GM12878 (cell line): ENCODE measurements around the gene ADAM10. TPM values are rescaled to one million over a fixed set of nuclear protein-coding genes. Genes with fewer than 3 reads are reported as not detected.

Source experiments
- ATAC-seq: fragments of 200-7000 bp; cut with Tn5 transposase; 3 replicates; pipeline ENCODE4 v1.9.1; 2020; ENCODE audit warnings: mild to moderate bottlenecking, moderate library complexity
- BruUV-seq: library from RNA; stranded (reverse); fragments of 400-500 nt; replicated peaks from 2 replicates; lab custom pipeline; 2021; lab: Mats Ljungman, UMichigan
- CTCF ChIA-PET: fragments of 300-600 bp; sonication (Branson Sonifier 250); formaldehyde crosslinking; extraction: SDS; loops from one replicate; lab custom pipeline; 2021; ENCODE audit warnings: inconsistent platforms; lab: Yijun Ruan, JAX
- POLR2A ChIA-PET: fragments of 350-600 bp; formaldehyde crosslinking; extraction: SDS; loops from one replicate; lab custom pipeline; 2021; ENCODE audit warnings: inconsistent platforms; lab: Charles Lee
- RAD21 ChIA-PET: fragments of 300-600 bp; sonication (Branson Sonifier 250); formaldehyde crosslinking; loops from one replicate; lab custom pipeline; 2023; ENCODE audit warnings: antibody characterized with exemption; ENCODE audit not compliant: unreplicated experiment; lab: Charles Lee
- SMC1A ChIA-PET: fragments of 300-600 bp; sonication (Branson Sonifier 250); formaldehyde crosslinking; loops from one replicate; lab custom pipeline; 2023; ENCODE audit not compliant: unreplicated experiment, uncharacterized antibody; lab: Charles Lee
- DNase-seq: peaks from one replicate; pipeline ENCODE4 v3.0.0-alpha.2; 2011; ENCODE audit warnings: low read depth, low spot score
- FAIRE-seq: peaks from 3 replicates; lab custom pipeline; 2011; peaks lifted over from hg19 to GRCh38; lab: Jason Lieb, UNC
- H2AFZ ChIP-seq: 2 replicates; pipeline ENCODE4 v1.6.0; 2011; ENCODE audit warnings: low read depth, low read length, control low read depth; ENCODE audit not compliant: control insufficient read depth
- H3K27ac ChIP-seq: 2 replicates; pipeline ENCODE4 v1.5.1; 2011; ENCODE audit warnings: control low read depth; ENCODE audit not compliant: control insufficient read depth, insufficient read depth
- H3K27me3 ChIP-seq, 2 experiments: replicated peaks in 1 of 2; 2 replicates each; pipeline versions ENCODE4 v1.6.0 to v1.6.1; 2011; ENCODE audit warnings: low read length in 1 of 2; ENCODE audit not compliant: control insufficient read depth in 2 of 2, insufficient read depth in 2 of 2
- H3K36me3 ChIP-seq, 2 experiments: 2 replicates each; pipeline ENCODE4 v1.5.1; 2011; ENCODE audit warnings: low read length in 1 of 2; ENCODE audit not compliant: control insufficient read depth in 2 of 2, insufficient read depth in 2 of 2
- H3K4me1 ChIP-seq: 2 replicates; pipeline ENCODE4 v1.6.1; 2011; ENCODE audit warnings: mild to moderate bottlenecking, low read length, moderate library complexity, mixed read lengths; ENCODE audit not compliant: control insufficient read depth, insufficient read depth
- H3K4me2 ChIP-seq: 2 replicates; pipeline ENCODE4 v1.6.0; 2011; ENCODE audit warnings: control low read depth; ENCODE audit not compliant: control insufficient read depth, insufficient read depth
- H3K4me3 ChIP-seq: fragments of 200-600 bp; sonication (generic); 2 replicates; pipeline ENCODE4 v1.5.1; 2016
- H3K79me2 ChIP-seq: 2 replicates; pipeline ENCODE4 v1.6.0; 2011; ENCODE audit warnings: low read length; ENCODE audit not compliant: control insufficient read depth, insufficient read depth
- H3K9ac ChIP-seq: 2 replicates; pipeline ENCODE4 v1.8.0; 2011; ENCODE audit warnings: low read length, control low read depth, mixed read lengths; ENCODE audit not compliant: control insufficient read depth, insufficient read depth
- H3K9me3 ChIP-seq: replicated peaks from 3 replicates; pipeline ENCODE4 v1.5.1; 2011; ENCODE audit warnings: mild to moderate bottlenecking, low read length; ENCODE audit not compliant: control insufficient read depth, insufficient read depth
- H4K20me1 ChIP-seq: 2 replicates; pipeline ENCODE4 v1.6.0; 2011; ENCODE audit not compliant: control insufficient read depth, insufficient read depth
- ATF3 ChIP-seq: IDR thresholded peaks from 2 replicates; pipeline ENCODE4 v1.6.1; 2011; ENCODE audit warnings: low read depth, mild to moderate bottlenecking, low read length, moderate library complexity, borderline replicate concordance; ENCODE audit errors: extremely low read depth
- BCLAF1 ChIP-seq: fragments of 450-650 bp; IDR thresholded peaks from 2 replicates; pipeline ENCODE4 v1.6.1; 2017; ENCODE audit warnings: antibody characterized with exemption, mild to moderate bottlenecking, moderate library complexity
- KLF5 ChIP-seq: fragments of 450-650 bp; IDR thresholded peaks from 2 replicates; pipeline ENCODE4 v1.6.1; 2014; ENCODE audit warnings: mild to moderate bottlenecking; ENCODE audit not compliant: partially characterized antibody
- PBX3 ChIP-seq: IDR thresholded peaks from 2 replicates; pipeline ENCODE4 v1.6.1; 2011; ENCODE audit warnings: mild to moderate bottlenecking, low read depth, low read length, moderate library complexity; ENCODE audit not compliant: insufficient replicate concordance
- TCF12 ChIP-seq: IDR thresholded peaks from 2 replicates; pipeline ENCODE4 v1.6.1; 2011; ENCODE audit warnings: low read depth, mild to moderate bottlenecking, low read length
- ZBTB40 ChIP-seq: fragments of 450-650 bp; IDR thresholded peaks from 2 replicates; pipeline ENCODE4 v1.6.1; 2016; ENCODE audit warnings: mild to moderate bottlenecking, moderate library complexity, borderline replicate concordance
- WGBS: methylation state at CpG from one replicate; pipeline ENCODE4 v1.1.6; 2016; ENCODE audit warnings: low lambda C conversion rate; ENCODE audit not compliant: insufficient replicate concordance, insufficient coverage; ENCODE audit errors: missing lambda C conversion rate; 5-methylcytosine and 5-hydroxymethylcytosine counted together
- in situ Hi-C: fragments of 300-500 bp; cut with MboI; formaldehyde crosslinking; loops from 9 replicates; pipeline ENCODE4 v1.14.3; 2018; ENCODE audit warnings: mixed read lengths
- intact Hi-C: fragments of 100-400 bp; cut with micrococcal nuclease; formaldehyde crosslinking; loops from one replicate; pipeline ENCODE4 v1.14.2; 2022; ENCODE audit not compliant: unreplicated experiment
- polyA plus RNA-seq, 11 experiments: library from polyadenylated mRNA; depleted of rRNA in 4 of 11; unstranded in 6 of 11; stranded (reverse) in 5 of 11; fragments of >200 nt; fragmentation: Nextera tagmentation in 4 of 11; fragmentation: Illumina TruSeq in 1 of 11; extraction: Ambion mirVana in 4 of 11; extraction: Trizol in 1 of 11; gene quantifications; 1 replicate in 1 of 11; 2 replicates in 10 of 11; pipeline versions ENCODE4 v1.2.1 to v1.2.3, GENCODE V29; 2011 to 2016; ENCODE audit warnings: inconsistent platforms in 2 of 11, missing spikeins in 2 of 11, low read depth in 1 of 11
- total RNA-seq, 4 experiments: library from RNA; depleted of rRNA in 3 of 4; stranded (reverse); fragments of >200 nt in 3 of 4; fragmentation: Illumina TruSeq in 1 of 4; extraction: Trizol in 1 of 4; gene quantifications; 2 replicates each; pipeline versions ENCODE4 v1.2.1 to v1.2.3, GENCODE V29; 2013 to 2021

Gene ADAM10
- total and polyA plus RNA-seq, 10 of the 15 experiments (the other 5 are each of a cell fraction or from before 2014, with no cell fraction given), result 10.0 to 88.9 (median 51.7) TPM

- TF ChIP-seq PBX3 (no peak), ATF3 (no peak)
Measured at GRCh38 chr15:58549785-58550074, 199.8 kb downstream of the ADAM10 start (continued).

GRCh38 chr15:58549013-58549784 is 200.3 kb downstream of the ADAM10 start:
- ATAC-seq, result no peak
- Histone ChIP-seq H3K9me3 (no peaks in the 10 kb centered on the region), H3K9ac (no peak overlapping the region), H3K4me3 (no peak overlapping the region), H3K4me1 (peaks cover 13% of the 10 kb centered on the region), H2AFZ (no peak overlapping the region), H3K27ac (no peak overlapping the region), H4K20me1 (no peaks in the 10 kb centered on the region), H3K27me3 (no peaks in the 10 kb centered on the region), H3K36me3 (no peaks in the 10 kb centered on the region), H3K4me2 (no peak overlapping the region), H3K79me2 (no peaks in the 10 kb centered on the region)
- no peak for TF ChIP-seq KLF5
- TF ChIP-seq ZBTB40, result no peak
- no peak for TF ChIP-seq BCLAF1
- TF ChIP-seq TCF12, result no peak
- ChIA-PET RAD21 (interaction anchor here (1.1 kb wide), 1 partner anchor 90 kb away, joined by 3 read pairs; no protein-coding TSS in a partner anchor), POLR2A (no interaction called here), CTCF (interaction anchor here (0.6 kb wide), 1 partner anchor 1403 kb away, joined by 3 read pairs; no protein-coding TSS in a partner anchor), SMC1A (interaction anchor here (1.2 kb wide), 1 partner anchor 280 kb away, joined by 4 read pairs; no protein-coding TSS in a partner anchor)
- no TSS peak for BruUV-seq
- 66% methylated on average over 12 of the region's 12 CpGs for WGBS
- DNase-seq, result no peak
- in situ Hi-C loops (no loop called here), intact Hi-C loops (no loop called here)
- FAIRE-seq, result no peak
